Activated T-helper 17 cell treated with anti-CD3 and anti-CD28 coated beads, Interleukin-2, amount 50 U/mL, for 72 hours (primary cell): ENCODE results near the gene ADRA2C. TPM values are rescaled to one million over a fixed set of nuclear protein-coding genes. Genes with fewer than 3 reads are reported as not detected.

ENCODE experiments used
- ATAC-seq: fragments of 150-1000 bp; cut with Tn5 transposase; replicated peaks from 2 replicates; pipeline ENCODE4 v1.10.0; 2021; ENCODE audit warnings: mild to moderate bottlenecking, moderate library complexity
- H3K27ac Mint-ChIP-seq: one replicate; pipeline ENCODE4 v1.8.0; 2022; ENCODE audit warnings: mixed read lengths
- H3K27me3 Mint-ChIP-seq: one replicate; pipeline ENCODE4 v1.8.0; 2022; ENCODE audit warnings: mixed read lengths
- H3K36me3 Mint-ChIP-seq: one replicate; pipeline ENCODE4 v1.8.0; 2022; ENCODE audit warnings: low read depth, mild to moderate bottlenecking, mixed read lengths
- H3K4me1 Mint-ChIP-seq: one replicate; pipeline ENCODE4 v1.8.0; 2022; ENCODE audit warnings: mixed read lengths
- H3K4me3 Mint-ChIP-seq: one replicate; pipeline ENCODE4 v1.8.0; 2022; ENCODE audit warnings: mild to moderate bottlenecking, mixed read lengths
- H3K9me3 Mint-ChIP-seq: one replicate; pipeline ENCODE4 v1.8.0; 2022; ENCODE audit warnings: mixed read lengths
- total RNA-seq, 2 donors: library from RNA; stranded (reverse); gene quantifications; one replicate each; pipeline ENCODE4 v1.2.3, GENCODE V29; 2022

The ADRA2C gene
- total RNA-seq, 2 donors from 2014 or later: not detected

DNA sequence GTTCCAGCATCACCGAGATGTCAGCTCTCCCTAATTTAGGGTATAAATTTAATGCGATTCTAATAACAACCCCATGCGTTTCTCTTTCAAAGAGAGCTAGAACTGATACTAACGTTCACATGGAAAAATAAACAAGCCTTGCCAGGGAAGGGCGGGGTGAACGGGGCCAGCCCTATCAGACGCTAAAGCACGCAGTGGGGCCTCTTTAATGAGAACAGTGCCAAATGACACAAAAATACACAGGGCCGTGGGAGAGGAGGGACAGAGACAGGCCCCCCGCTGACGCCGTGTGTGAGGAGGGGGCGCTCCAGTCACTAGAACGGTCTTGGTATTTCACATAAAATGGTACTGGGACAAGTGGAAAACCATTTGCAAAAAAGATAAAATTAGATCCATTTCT lies 21.3 kb upstream of the ADRA2C start:
- peaks cover 38% of the 10 kb centered on the region for H3K27me3 Mint-ChIP-seq
- H3K27ac Mint-ChIP-seq: no peak overlapping the region
- no peak for ATAC-seq
- peaks cover 5% of the 10 kb centered on the region for H3K4me1 Mint-ChIP-seq
- H3K4me3 Mint-ChIP-seq: no peak overlapping the region
- H3K36me3 Mint-ChIP-seq: no peaks in the 10 kb centered on the region
- no peaks in the 10 kb centered on the region for H3K9me3 Mint-ChIP-seq

DNA sequence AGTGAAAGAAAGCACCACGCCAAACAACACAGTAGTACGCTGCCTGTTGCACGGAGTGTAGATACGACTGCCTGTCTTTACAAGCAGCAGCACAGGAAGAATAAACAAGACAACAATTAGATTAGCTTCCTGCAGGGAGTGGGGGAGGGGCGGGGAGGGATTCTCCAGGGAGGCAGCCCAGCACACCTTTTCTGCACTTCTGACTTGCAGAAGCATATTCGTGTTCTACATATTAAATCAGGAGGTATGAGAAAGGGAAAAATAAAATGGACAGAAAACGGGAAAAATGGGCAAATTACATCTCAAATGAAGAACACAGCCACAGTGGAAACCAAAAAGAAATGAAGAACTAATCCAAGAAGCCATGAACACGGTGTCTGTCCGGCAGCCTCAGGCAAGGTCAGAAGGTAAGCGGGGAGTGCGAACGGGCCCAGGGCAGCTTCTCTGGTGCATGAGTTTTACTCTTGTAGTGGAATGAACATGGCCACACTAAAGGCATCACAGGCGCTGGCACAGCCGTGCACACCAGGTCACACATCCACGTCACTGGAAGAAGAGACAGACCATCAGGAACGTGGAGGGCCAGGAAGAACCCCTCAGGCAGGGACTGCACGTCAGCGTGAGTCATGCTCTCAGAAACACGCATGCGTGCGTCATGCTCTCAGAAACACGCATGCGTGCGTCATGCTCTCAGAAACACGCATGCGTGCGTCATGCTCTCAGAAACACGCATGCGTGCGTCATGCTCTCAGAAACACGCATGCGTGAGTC lies 20.1 kb upstream of the ADRA2C start:
- no peak overlapping the region for H3K4me3 Mint-ChIP-seq
- H3K36me3 Mint-ChIP-seq: no peaks in the 10 kb centered on the region
- ATAC-seq: no peak
- H3K27ac Mint-ChIP-seq: no peak overlapping the region
- peaks cover 5% of the 10 kb centered on the region for H3K4me1 Mint-ChIP-seq
- H3K9me3 Mint-ChIP-seq: no peaks in the 10 kb centered on the region
- peaks cover 38% of the 10 kb centered on the region for H3K27me3 Mint-ChIP-seq

DNA sequence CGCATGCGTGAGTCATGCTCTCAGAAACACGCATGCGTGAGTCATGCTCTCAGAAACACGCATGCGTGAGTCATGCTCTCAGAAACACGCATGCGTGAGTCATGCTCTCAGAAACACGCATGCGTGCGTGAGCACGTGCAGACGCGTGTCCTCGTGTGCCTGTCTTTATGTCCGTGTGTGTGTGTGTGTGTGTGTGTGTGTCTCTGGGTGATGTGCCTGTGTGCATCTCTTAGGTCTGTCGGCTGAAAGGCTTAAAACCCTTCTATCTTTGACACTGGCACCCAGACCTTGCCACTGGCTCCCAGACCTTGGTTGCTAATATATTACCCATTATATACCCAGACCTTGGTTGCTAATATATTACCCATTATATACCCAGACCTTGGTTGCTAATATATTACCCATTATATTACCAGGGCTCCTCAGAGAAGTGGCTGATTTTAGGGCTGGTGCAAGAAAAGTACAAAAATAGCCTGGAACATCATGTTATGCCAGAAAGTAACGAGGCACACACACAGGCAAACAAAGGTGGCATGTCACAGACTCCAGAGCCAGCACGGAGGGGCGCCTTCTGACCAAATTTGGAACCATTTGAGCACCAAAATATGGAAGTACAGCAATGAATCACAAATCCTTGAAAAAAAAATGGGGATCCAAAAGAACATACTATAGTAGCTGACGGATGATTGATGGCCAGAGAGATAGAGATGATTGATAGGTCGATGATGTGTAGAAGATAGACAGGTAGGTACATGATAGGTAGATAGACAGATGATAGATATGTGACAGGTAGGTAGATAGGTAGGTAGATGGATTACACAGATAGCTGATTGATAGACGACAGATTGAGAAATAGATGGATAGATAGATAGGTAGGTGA lies 19.2 kb upstream of the ADRA2C start:
- Mint-ChIP-seq H3K4me3 (no peak overlapping the region), H3K27ac (no peak overlapping the region), H3K27me3 (peaks cover 41% of the 10 kb centered on the region), H3K36me3 (no peaks in the 10 kb centered on the region), H3K9me3 (no peaks in the 10 kb centered on the region), H3K4me1 (peaks cover 5% of the 10 kb centered on the region)
- no peak for ATAC-seq

DNA sequence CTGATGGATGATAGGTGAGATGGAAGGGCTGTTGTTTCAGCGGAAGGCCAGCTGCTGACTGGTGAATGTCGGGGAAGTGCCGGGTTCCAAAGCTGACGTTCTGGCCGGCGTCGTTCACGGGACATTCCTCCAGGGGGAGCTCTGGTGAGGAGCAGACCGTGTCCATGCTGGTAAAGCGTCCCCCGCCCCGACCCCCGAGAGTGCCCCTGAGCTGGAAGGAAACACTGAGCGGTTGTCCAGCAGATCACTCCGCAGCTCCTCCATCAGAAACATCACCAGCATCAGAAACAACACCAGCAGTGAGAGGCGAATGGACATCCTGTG lies 18.6 kb upstream of the ADRA2C start:
- H3K36me3 Mint-ChIP-seq: no peaks in the 10 kb centered on the region
- H3K27ac Mint-ChIP-seq: no peak overlapping the region
- peaks cover 5% of the 10 kb centered on the region for H3K4me1 Mint-ChIP-seq
- no peak for ATAC-seq
- no peaks in the 10 kb centered on the region for H3K9me3 Mint-ChIP-seq
- peaks cover 36% of the 10 kb centered on the region for H3K27me3 Mint-ChIP-seq
- H3K4me3 Mint-ChIP-seq: no peak overlapping the region

DNA sequence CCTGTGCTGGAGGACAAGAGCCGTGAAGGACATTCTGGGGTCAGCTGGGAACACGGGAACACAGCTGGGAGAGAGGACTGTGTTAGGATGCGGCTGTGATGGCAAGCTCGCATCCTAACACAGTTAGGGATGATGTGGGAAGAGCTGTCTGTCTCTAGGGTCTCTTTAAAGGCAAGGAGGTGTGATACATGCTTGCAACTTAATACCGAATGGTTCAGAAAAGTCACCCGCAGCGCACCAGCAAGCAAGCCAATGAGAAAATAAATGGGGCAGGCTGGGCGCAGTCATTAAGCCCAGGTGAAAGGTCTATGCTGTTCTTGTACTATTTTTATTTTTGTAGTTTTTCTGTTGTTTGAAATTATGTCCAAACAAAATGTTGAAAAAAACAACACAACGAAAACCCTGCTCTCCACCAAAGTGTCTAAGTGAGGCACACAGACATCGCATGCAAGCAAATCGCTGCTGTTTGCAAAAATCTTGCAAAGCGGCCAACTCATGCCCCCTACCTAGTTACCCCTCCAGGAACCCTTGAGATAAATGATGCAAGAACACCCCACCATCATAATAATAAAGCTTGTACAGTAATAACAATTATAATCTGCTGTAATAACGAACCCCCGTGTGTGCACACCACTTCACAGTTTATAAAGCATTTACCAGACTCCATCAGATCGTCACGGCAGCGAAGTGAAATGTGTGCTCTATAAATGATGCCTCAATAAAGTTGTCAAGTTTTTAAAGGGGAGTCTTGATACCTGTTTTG lies 17.9 kb upstream of the ADRA2C start:
- no peak for ATAC-seq
- Mint-ChIP-seq H3K9me3 (no peaks in the 10 kb centered on the region), H3K36me3 (no peaks in the 10 kb centered on the region), H3K27me3 (peaks cover 35% of the 10 kb centered on the region), H3K27ac (no peak overlapping the region), H3K4me1 (peaks cover 5% of the 10 kb centered on the region), H3K4me3 (no peak overlapping the region)

DNA sequence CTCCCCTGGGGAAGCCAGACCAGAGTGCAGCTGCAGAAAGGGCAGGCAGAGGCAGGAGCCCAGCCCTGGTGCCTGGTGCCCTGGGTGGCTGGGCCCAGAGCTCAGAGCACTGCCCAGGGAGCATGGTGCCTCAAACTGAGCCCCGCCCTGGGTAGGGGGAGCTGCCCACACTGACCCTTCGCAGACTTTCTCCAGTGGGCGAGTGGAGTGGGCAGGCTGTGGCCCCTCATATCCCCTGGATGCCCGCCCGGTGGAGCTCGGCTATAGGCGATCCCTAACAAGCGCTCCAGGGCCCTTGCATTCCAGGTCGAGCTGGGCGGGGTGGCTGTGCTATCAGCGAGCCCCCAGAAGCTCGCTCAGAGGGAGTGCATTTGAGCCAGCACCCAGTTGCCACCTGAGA lies 17.1 kb upstream of the ADRA2C start:
- no peak for ATAC-seq
- Mint-ChIP-seq H3K27me3 (peaks cover 36% of the 10 kb centered on the region), H3K4me3 (no peak overlapping the region), H3K36me3 (no peaks in the 10 kb centered on the region), H3K27ac (no peak overlapping the region), H3K4me1 (peaks cover 5% of the 10 kb centered on the region), H3K9me3 (no peaks in the 10 kb centered on the region)

DNA sequence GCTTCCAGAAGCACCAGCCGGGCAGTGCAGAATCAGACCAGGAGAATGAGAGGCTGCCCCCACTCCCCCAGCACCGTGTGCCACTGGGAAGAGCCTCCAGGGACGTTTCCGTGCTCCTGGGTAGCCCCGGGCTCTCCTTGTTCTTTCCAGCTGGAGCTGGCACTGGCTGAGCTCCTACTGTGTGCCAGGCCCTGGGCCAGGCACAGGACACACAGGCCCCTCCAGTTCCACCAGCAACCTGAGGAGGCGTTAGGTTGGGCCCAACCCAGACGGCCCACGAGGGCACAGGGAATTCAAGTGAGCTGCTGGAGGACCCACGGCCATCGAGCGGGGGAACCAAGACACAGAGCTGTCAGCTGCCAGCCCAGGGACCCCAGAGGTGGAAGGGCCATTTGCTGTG lies 15.9 kb upstream of the ADRA2C start:
- H3K36me3 Mint-ChIP-seq: no peaks in the 10 kb centered on the region
- H3K9me3 Mint-ChIP-seq: no peaks in the 10 kb centered on the region
- no peak overlapping the region for H3K27ac Mint-ChIP-seq
- H3K4me1 Mint-ChIP-seq: peaks cover 5% of the 10 kb centered on the region
- no peak for ATAC-seq
- H3K27me3 Mint-ChIP-seq: peaks cover 32% of the 10 kb centered on the region
- no peak overlapping the region for H3K4me3 Mint-ChIP-seq

DNA sequence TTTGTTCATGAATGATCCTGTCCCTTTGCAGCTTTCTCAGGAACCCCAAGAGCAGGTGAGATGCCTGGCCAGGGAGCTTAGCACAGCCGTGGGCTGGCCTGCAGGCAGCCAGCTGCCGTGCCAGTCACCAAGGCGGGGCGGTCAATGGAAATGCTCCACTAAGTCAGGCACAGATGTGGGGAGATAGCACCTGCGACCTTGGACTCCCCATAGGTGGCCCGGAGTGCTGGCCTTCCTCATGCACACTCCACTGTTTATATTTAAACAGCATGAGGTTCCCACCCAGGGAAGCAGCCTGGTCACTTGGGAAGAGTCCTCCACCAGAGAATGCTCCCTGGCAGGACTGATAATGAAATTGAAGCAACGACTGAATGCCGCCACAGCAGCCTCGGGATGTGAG lies 14.2 kb upstream of the ADRA2C start:
- no peak overlapping the region for H3K4me3 Mint-ChIP-seq
- no peaks in the 10 kb centered on the region for H3K36me3 Mint-ChIP-seq
- H3K27me3 Mint-ChIP-seq: peaks cover 24% of the 10 kb centered on the region

DNA sequence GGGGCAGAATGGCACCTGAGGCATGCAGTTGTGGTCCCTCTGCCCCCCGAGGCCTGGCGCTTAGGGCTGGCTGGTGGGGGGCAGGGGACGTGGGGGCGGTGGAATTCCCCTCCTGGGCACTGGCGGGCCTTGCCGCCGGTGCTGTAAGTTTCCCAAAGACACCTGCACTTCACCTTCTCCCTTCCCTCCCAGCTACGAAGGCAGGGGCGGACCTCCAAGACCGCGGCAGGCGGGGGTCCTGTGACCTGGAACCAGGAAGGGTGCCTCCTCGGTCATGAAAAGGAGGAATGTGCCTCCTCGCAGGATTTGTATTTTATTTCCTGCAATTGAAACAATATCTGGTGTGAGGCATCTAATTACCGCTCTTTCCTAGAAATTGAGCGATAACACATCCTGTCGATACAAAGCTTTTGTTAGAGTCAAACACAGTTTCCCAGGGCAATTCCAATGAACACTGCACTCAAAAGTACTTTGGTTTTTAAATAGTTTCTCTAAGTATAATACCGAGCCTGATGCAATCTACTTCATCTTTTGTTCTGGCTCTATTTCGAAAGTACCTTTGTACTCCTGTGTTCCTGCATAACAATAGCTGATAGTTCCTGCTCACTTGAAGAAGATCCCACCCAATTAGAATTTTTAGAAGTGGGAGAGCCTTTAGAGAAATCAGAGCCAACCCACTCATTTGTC lies 12.3 kb upstream of the ADRA2C start:
- Mint-ChIP-seq H3K9me3 (no peaks in the 10 kb centered on the region), H3K27ac (no peak overlapping the region), H3K27me3 (peaks cover 12% of the 10 kb centered on the region), H3K4me1 (no peaks in the 10 kb centered on the region), H3K36me3 (no peaks in the 10 kb centered on the region), H3K4me3 (no peak overlapping the region)
- no peak for ATAC-seq

More for the DNA sequence above, 14.2 kb upstream of the ADRA2C start:
- ATAC-seq: no peak
- Mint-ChIP-seq H3K27ac (no peak overlapping the region), H3K9me3 (no peaks in the 10 kb centered on the region), H3K4me1 (peaks cover 5% of the 10 kb centered on the region)

DNA sequence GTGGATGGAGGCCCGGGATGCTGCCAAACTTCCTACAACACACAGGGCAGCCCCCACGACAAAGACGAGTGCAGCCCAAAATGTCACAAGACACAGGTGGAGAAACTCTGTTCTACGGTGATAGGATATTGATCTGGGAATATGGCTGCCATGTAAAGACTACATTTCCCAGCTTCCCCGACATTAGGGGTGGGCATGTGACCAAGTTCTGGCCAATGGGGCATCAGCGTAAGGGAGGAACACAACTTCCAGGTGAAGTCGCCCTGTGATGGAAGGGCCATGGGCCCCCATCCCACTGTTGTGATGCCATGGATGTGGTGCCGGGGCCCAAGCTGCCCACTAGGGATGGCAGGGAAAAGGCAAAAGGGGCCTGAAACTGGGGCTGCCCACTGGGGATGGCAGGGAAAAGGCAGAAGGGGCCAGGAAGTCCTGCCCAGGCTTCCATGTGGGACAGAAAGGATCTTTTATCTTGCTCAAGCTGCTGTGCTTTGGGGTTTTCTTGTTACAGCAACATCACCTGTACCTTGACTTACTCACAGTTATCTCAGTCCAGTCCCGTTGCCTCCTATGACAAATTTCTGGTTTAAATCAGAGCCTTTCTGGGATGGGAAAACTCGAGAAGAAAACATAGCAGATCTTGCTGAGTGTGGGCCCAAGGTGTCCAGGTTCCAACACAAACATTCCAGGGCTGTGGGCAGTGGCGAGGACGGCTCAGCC lies 9.7 kb upstream of the ADRA2C start:
- H3K27ac Mint-ChIP-seq: no peak overlapping the region
- no peak for ATAC-seq
- no peaks in the 10 kb centered on the region for H3K9me3 Mint-ChIP-seq
- no peaks in the 10 kb centered on the region for H3K36me3 Mint-ChIP-seq
- H3K27me3 Mint-ChIP-seq: peaks cover 9% of the 10 kb centered on the region
- H3K4me1 Mint-ChIP-seq: no peaks in the 10 kb centered on the region
- H3K4me3 Mint-ChIP-seq: no peak overlapping the region

DNA sequence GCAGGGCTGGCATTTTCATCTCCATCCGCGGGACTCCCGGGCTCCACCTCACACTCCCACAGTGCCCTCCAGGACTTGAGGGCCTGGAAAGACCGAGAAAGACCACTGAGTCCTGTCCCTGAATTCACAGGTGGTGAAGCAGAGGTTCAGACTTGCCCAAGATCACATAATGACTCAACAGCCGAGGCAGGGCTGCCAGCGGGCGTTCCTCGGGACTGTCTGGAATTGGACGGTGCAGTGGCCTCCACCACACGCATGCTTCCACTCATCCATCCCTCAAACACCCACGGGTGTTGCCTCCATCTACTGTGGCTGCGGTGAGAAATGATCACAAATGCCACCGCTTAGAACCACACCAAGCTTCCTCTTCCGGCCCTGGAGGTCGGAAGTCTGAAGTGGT lies 6.9 kb upstream of the ADRA2C start:
- Mint-ChIP-seq H3K4me3 (no peak overlapping the region), H3K27ac (no peak overlapping the region), H3K9me3 (no peaks in the 10 kb centered on the region), H3K4me1 (no peaks in the 10 kb centered on the region), H3K36me3 (no peaks in the 10 kb centered on the region), H3K27me3 (peaks cover 4% of the 10 kb centered on the region)
- ATAC-seq: no peak

DNA sequence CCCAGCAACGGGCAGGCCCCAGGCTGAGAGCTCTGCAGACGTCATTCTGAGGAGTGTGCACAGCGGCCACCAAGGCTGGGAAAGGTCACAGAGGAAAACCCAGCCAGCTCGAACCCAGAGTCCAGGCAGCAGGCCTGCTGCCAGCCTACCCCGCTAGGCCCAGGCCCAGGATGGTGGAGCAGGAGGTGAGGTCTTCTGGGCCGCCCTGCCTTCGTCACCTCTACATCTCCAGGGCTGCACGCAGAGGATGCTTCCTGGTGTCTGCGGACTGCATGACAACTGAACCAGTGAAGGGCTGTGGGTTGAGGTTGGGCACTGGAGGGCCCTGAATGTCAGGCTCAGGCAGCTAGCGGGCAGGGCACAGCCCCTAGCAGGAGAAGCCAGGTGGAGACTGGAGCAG lies 5.8 kb upstream of the ADRA2C start:
- Mint-ChIP-seq H3K27me3 (no peaks in the 10 kb centered on the region), H3K9me3 (no peaks in the 10 kb centered on the region), H3K4me3 (no peak overlapping the region), H3K27ac (no peak overlapping the region), H3K4me1 (no peaks in the 10 kb centered on the region), H3K36me3 (no peaks in the 10 kb centered on the region)
- ATAC-seq: no peak

DNA sequence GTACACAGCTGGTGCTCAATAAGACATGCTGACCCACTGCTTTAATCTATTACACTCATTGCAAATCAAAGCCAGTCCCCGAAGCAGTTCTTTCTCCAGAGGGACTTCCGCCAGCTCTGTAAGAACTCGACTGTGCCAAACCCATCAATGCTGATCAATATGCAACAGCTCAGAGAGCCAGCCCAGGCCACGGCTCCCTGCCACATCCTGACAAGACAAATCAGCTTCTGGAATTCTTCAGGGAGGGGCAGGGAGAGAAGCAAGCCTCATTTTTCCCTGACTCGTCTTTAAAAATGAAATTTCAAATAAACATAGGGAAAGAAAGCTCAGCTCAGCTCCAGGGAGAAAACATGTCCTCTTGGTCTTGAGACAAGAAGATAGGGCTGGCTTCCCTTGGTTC lies 5.3 kb upstream of the ADRA2C start:
- Mint-ChIP-seq H3K27ac (no peak overlapping the region), H3K4me1 (no peaks in the 10 kb centered on the region), H3K9me3 (no peaks in the 10 kb centered on the region), H3K27me3 (no peaks in the 10 kb centered on the region), H3K4me3 (no peak overlapping the region), H3K36me3 (no peaks in the 10 kb centered on the region)
- ATAC-seq: no peak

DNA sequence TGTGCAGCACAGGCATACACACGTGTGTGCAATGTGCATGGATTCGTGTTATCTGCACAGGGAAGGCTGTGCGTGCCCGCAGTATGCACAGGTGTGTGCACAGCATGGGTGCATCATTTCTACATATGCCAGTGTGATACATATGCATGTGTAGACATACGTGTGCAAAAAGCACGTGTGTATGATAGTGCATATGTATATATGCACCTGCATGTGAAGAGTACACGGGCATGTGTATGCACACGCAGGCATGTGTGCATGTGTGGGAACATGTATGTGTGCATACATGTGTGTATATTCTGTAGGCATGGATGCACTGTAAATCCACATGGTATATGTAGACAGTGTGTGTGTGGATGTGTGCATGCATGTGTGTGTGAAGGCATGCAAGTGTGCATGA lies 3.9 kb upstream of the ADRA2C start:
- Mint-ChIP-seq H3K27ac (no peak overlapping the region), H3K4me3 (no peak overlapping the region), H3K4me1 (no peaks in the 10 kb centered on the region), H3K9me3 (no peaks in the 10 kb centered on the region), H3K27me3 (no peaks in the 10 kb centered on the region), H3K36me3 (no peaks in the 10 kb centered on the region)
- no peak for ATAC-seq
